GM21528 (cell line): ENCODE measurements around the gene MAGI1.

ENCODE experiments used
- ATAC-seq: cut with Tn5 transposase; IDR thresholded peaks from one replicate; pipeline ENCODE4 v1.9.1; 2021; ENCODE audit warnings: mild to moderate bottlenecking, moderate library complexity; ENCODE audit not compliant: unreplicated experiment, low FRiP score

The MAGI1 gene

DNA sequence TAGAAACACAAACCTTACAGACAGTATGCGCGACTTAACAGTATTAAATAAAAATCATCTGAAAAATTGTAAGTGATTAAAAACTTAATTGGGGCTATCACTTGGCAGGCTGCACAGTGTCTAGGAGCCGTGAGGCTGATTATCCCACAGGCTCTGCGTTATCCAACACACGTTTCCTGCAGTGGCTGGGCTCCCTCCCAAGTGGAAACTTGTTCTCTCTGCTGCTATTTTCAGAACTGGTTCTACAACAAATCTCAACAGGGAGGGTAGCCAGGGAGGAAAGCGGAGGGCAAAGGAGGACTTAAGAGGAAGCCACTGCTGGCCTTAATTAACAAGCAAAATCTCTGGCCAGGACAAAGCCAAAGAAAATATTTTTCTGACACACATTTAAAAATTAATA lies 555.2 kb downstream of the MAGI1 start:
- ATAC-seq: no peak

DNA sequence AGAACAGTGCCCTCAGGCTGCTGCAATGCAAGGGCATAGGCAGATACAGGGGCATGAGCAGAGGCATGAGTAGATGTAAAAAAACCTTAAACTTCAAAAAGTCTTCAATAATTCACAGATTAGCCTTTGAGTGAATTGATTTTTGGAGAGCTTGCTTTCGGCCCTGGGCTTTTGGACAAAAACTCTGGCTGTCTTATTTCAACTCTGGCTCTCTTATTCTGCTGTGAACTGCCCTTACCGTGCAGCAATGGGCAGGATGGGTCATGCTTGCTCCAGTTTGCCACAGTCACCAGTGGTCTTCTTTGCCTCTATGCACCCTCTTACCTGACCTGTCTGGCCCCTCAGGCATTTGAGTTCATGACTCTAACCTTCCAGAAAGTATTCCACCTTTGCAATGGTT lies 555.7 kb downstream of the MAGI1 start:
- ATAC-seq: no peak

DNA sequence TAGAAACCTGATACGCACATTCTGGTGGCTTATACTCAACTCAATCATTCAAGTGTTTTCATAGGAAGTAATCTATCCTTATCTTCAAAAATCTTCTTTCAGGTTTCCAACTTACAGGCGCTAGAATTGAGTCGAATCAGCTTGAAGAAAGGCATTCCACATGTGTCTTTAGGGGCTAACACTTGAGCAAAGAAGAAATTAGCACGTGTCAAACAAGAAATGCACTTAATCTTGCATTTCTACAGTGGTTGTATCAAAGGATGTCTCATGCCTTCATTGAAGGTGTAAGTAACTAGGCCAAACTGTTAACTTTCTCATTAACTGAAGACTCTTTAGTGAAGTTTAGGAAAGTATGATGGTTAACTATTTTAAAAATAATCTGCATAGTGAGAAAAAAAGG lies 557.6 kb downstream of the MAGI1 start:
- ATAC-seq: no peak

DNA sequence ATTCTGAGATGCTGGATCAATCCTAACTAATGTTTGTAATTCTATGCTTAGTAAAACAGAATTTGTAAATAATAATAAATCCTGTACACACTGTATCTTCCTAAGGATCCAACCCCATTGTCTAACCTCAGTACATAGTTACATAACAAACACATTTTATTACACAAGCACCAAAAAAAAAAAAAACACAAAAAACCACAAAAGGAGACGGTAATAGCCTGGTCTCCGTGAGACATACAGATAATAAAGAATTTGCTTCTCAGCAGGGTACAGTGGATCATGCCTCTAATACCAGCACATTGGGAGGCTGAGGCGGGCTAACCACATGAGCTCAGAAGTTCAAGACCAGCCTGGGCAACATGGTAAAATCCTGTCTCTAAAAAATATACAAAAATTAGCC lies 558.7 kb downstream of the MAGI1 start:
- ATAC-seq: no peak

DNA sequence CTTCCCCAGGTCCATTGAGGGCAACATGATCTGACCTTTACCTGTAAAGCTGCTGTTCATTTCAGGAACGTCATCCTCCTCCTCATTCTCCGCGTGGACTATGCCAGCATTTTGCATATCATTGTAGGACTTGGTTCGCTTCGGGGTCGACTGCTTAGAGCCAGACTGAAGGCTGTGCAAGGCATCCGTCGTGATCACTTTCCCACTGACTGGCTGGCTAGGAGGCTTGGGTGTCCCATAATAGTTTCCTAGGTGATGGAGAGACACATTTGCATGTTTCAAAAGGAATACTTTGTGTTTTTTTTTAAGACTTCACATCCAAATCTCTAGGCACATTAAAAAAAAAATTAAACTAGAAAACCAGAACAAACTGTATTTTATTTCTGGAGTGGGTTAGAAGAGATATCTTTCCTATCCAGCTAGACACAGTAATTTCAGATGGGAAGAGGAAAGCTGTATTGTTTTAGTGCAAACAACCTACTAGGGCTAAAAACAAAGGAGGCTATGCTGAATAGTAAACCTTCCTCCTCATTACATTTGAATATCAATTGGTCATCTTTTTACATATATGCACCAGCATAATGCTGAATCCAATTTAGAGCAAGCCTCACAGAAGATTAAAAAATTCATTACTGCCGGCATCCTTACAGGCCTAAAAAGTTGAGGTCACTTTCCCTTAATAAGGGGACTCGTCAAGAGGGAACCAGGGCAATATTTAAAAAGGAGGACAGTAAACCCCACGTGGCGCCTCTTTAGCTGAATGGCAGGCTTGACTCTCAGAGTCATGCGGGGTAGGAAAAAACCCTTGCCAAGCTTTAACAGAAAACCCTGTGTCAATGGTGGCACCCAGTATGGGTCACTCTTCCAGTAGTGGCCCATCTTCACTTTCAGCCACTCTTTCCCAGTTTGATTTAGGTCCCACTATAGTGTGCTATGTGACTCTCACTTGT lies 559.9 kb downstream of the MAGI1 start:
- ATAC-seq: no peak

DNA sequence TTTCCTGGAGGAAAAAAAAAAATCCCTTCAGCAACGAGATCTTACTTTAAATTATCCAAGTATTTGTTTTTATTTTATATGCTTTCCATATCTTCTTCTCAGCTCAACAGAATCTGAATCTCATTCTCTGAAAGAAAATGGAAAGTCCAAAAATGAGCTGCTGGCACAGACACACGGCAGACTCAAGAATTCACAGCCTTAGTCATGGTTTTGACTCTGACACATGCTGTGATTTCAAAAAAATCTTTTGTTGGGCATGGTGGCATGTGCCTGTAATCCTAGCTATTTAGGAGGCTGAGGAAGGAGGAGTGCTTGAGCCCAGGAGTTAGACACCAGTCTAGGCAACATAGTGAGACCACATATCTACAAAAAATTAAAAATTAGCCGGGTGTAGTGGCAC lies 565.0 kb downstream of the MAGI1 start:
- no peak for ATAC-seq

DNA sequence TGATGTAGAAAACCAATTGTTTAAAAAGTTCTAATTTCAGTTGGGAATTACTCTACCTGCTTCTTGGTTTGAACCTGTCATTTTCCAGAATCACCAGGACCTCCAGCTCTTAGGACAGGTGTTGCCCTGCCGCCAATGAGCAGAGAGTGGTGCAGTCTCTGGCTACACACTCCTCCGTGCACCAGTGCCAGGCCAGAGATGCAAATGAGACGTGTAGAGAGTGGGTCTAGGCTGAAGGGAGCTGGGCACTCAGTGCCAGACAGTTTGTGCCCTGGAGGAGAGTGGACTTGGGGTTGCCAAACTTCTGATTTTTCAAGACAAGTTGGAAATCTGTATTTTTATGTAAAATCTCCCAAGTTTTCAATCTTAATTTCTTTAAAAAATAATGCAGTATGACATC lies 566.2 kb downstream of the MAGI1 start:
- ATAC-seq: no peak

DNA sequence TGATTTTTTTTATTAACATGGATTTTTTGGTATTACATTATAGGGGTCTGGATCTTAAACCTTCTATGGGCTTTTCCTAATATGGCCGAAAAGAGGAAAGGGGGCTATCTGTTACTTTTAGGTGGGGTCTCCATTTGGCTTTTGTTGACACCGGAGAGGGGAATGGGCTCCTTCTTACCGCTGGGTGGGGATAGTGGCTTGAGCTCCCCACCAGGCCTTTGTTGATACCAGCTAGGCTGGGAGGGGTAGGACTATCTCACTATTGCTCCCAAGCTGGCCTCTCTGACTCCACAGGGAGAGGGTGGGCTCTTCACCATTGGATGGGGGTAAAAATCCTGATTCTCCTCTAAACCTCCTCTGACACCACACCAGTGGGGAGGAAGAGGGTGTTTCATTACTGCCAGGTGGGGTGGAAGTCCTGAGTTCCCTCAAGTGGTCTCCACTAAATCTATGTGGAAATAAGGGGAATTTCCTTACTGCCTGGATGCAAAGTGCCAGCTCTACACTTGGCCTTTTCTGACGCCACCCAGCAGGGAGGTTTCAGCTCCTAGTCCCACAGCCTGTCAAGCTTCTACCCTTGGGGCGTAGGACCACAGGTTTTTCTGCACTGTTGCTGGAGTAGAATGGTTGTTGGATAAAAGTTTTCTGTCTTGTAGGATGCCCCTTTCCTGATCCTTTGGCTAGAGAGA lies 572.3 kb downstream of the MAGI1 start:
- ATAC-seq: no peak

DNA sequence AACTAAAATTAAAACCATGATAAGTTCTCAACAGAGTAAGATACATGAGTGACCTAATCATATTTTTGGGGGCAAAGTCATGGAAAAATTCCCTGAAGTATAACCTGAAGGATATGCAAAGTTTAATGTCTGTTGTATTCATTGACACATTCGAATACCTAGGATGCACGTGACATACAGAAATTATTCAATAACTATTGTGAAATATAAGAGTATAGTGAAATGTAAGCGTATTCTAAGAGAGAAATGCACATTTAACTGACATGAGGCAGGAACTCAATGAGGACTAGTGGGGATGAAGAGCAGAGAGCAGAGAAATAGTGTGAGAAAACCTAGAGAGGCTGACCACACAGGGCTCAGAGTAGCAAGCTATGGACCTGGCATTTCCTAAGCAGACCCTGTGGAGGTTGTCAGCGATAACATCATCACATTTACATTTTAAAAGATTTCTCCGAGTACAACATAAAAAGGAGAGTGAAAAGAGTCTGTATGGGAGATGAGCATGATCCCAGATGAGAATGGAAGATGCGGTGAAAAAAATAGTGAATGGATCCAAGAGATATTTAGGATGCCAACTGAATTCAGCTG lies 588.8 kb downstream of the MAGI1 start:
- no peak for ATAC-seq

DNA sequence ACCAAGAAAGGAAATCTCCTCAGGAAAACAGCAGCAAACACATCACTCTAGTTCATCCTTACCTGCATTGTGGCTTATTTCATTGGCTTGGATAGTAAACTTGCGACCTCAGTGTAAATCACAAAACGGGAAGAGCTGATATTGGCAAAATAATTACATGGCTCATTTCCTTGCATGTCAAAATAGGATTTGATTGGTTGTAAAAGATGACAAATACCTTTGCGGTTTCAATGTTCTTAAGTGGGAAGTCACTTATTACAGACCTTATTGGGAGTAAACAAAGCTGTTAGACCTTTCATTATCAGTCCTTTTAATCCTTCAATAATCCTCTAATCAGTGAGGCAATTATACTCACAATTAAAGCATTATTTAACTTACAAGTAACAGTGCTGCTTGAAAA lies 590.6 kb downstream of the MAGI1 start:
- ATAC-seq: no peak

DNA sequence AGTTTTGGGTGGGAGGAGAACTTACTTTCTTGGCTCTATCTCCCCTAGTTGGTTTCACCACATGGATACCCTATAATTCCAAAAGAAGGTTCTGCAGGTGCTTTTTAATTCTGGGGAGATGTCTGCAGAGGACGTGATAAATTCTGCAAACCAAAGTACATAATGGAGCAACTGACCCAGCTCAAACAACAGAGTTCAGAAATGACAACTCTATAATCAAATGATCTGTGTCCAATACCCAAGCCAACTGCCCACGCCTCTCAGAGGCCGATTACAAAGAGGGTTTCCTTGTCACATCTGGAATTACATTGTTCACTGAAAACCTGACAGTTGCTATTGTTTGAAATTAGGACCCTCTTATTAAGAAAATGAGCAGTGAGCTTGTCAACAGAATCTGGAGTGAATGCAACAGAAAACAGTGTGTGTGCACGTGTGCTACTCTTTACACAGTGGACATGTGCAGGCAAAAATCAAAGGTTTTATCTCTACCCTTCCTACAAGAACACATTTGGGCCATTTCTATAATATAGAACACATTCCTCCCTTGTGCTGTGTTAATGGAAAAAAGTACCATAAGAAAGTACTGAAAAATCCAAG lies 593.0 kb downstream of the MAGI1 start:
- ATAC-seq: no peak

DNA sequence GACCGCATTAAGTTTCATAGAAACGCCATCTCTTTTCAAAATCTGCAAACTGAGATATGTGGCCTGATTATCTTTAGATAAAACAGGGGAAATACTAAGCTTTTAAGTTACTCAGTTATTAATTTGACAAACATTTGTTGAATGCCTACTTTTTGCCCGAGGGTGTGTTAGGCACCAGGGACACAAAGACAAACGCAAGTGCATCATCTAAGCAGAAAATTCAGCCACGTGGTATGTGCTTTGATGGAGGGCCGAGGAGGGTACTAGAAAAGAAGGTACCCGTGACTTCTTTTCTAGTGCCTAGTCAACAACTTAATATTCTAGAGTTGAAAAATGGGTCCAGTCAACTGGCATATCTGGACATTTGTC lies 594.3 kb downstream of the MAGI1 start:
- no peak for ATAC-seq

DNA sequence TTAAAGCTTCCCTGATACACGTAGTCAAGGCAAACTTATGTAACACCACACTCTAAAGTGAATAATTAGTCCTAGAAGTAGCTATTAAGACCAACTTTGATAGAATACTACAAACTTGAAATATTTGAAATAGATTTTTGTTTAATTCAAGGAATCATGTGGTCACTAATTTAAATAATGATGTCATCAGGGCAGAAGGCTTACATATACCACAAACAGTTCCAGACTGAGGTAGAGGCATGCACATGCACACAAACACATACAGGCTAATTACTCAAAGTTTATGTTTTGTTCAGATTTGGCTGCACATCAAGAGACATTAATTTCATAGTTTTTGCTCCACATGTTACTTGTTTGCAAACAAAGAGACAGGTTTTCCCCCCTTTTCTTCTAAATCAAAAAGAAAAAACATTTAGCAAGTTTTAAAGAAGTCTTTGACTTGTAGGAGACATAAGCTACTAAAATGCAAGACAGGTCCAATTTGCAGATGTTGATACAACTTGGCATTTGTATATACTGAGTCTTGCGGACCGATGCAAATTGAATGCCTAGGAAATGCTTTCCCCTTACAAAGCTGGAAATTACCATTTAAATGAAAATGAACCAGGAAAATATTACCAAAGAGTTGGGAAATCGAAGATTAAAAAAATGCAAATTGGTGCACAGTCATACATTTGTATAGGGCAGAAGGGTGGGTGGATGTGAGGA lies 594.8 kb downstream of the MAGI1 start:
- no peak for ATAC-seq

DNA sequence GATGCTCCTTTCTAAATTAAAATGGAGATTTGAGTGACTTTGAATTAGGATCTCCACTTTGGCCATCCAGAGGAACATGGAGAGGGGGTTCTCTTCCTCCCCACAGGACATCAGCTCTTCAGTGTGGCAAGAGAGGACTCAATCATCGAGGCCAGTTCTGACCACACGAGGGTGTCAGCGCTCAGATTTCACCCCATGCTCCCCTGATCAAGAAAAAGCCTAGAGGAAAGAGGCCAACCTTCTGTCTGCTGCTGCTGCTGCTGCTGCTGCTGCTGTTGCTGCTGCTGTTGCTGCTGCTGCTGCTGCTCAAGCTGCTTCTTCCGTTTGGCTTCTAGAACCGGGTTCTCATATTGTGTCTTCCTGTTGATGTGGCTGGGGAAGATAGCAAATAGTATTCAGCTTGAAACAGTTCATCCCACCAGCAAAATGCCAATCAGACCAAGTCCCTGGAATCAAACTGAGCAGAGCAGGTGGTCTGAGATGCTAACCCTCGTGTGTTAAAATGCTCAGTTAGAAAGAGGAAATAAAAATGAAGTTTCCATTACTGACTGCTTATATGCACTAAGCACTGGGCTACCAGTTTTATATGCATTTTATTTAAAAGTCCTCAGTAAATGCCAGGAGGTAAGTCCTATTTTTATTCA lies 599.0 kb downstream of the MAGI1 start:
- ATAC-seq: no peak

DNA sequence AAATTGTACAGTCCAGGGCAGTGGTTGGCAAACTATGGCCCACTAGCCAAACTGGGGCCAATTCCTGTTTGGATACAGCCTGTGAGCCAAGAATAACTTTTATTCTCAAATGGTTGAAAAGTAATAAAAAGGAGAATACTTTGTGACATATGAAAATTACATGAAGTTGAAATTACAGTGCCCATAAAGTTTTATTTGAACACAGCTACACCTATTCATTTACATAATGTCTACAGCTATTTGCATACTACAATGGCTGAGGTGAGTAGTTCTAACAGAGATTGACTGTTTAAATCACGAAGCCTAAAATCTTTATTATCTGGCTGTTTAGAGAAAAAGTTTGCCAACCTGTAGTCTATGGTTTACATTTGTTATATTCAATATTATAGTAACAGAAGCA lies 600.1 kb downstream of the MAGI1 start:
- no peak for ATAC-seq

DNA sequence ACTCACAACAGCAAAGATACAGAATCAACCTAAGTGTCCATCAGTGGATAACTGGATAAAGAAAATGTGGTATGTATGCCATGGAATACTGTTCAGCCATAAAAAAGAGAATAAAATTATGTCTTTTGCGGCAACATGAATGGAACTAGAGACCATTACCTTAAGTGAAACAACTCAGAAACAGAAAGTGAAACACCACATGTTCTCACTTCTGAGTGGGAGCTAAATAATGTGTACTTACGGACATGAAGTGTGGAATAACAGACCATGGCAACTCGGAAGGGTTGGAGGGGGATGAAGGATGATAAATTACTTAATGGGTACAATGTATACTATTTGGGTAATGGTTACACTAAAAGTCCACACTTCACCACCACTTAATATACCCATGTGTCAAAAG lies 600.6 kb downstream of the MAGI1 start:
- ATAC-seq: no peak

DNA sequence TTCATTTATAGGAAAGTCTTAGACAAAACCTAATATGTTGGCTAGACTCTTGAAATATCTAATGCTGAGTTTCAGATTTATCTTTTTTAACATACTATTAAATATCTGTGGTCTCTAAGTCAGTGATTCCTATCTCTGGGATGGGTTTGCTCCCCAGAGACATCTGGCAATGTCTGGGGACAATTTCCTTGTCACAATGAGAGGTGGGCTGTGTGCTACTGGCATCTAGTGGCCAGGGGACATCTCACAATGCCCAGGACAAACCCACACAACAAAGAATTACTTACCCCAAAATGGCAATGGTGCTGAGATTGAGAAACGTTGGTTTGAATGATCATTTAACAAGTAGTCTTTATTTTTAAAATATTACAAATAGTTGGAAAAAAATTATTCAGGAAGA lies 602.1 kb downstream of the MAGI1 start:
- ATAC-seq: no peak

DNA sequence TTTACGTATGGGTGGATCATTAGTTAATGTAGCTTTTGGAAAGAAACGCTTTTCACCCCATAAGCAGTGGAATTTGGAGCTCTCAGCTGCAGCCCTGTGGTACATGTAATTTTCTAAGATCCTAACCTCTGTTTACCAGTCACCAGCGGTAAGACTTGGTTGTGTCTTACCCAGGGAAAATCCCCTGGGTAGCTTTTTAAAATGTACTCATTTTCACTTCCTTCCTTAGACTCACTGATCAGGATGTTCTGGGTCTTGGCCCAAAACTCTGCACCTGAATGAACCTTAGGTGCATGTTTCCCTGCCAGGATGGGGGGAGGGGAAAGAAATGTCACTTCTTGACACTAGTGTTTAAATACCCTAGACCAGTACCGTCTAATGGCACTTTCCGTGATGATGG lies 605.2 kb downstream of the MAGI1 start:
- ATAC-seq: no peak

DNA sequence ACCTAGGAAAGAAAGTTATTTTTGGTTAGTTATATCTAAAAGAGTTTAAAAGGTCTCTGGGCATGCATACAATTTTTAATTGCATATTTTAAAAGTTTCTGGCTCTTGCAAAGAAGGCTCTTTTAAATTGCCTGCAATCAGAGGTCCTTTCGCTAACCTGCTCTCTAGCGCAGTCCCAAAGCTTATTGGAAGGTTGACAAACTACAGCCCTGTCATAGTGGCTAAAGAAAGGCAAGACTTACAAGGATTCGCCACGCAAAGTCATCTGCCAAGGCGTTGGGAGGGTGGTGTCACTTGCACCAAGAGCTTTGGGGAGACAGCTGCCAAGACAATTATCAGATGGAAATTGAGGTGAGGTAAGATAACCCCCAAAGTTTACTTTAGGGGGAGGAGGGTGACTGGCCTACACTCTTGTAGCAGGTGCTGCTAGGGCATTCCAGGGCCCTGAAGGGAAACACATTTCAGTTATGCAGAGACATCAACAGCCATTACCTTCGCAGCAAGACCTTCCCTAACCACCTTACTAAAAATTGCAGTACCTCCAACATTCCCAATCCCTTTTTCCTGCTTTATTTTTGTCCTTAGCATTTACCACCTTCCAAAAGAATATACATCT lies 606.2 kb downstream of the MAGI1 start:
- ATAC-seq: no peak

DNA sequence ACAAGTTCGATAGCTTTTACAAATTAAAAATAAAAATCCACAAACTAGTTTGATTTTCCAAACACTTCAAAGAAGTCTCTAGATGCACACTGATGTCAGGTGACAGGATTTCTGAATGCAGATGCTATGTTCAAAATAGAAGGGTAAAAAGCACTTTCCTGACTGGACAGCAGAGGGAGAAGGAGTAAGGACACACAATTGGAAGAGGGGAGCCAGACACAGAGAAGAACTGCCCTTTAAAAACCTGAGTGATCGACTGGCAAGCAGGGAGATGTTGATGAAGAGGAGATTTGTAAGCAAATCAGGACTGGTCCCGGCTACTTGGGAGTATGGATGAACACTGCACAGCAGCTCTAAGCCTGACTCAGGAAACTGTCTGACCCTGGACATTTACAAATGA lies 612.8 kb downstream of the MAGI1 start:
- ATAC-seq: no peak
